Smooth muscle cell of the brain vasculature (primary cell): ENCODE results near the gene OAF.

Experiments
- DNase-seq: peaks from one replicate; pipeline ENCODE4 v3.0.0-alpha.2; 2012; ENCODE audit warnings: low read depth, low spot score

Gene OAF

DNA sequence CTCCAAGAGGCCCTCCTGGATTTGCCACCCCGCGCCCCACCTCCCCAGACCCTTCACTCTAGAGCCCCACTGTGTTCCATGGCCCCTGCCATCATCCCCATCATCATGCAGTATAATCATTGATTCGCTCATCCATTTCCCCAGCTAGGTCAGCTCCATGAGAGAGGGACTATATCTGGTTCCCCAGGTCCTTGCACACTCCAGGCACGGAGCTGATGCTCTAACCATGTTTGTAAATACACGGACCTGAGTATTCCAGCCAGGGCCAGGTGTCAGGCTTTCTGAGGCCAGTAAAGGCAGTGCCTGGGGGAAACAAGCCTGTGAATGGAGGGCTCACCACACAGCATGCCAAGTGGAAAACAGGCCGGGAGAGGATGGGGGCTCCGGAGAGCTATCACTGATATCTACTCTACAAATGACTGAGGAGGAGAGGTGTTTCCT, 27.1 kb upstream of the OAF start:
- DNase-seq, result no peak

DNA sequence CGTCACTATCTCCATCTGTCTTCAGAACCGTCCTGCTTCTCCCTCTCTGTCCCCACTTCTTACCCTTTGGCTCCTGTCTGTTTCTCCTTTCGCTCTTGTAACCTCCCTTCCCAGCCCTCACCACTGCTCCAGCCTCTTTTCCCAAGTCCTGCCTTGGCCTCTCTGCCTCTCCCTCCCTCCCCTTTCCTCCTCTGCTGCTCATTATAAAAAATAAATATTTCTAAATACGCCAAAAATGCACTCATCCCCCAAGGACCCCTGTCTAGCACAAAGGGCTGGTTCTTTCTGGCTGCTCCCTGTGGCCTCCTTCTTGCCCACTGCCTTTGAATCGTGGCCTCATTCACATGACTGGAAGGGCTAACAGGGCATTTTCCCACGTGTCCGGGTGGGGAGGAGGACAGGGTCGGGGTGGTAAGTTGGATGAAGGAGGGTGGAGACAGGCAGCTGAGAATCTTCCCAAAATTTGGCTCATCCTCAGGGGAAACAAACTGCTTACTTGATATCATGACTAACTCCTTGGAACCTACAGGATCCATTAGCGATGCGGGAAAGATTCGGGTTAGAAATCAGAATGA, 26.4 kb upstream of the OAF start:
- DNase-seq, result no peak

DNA sequence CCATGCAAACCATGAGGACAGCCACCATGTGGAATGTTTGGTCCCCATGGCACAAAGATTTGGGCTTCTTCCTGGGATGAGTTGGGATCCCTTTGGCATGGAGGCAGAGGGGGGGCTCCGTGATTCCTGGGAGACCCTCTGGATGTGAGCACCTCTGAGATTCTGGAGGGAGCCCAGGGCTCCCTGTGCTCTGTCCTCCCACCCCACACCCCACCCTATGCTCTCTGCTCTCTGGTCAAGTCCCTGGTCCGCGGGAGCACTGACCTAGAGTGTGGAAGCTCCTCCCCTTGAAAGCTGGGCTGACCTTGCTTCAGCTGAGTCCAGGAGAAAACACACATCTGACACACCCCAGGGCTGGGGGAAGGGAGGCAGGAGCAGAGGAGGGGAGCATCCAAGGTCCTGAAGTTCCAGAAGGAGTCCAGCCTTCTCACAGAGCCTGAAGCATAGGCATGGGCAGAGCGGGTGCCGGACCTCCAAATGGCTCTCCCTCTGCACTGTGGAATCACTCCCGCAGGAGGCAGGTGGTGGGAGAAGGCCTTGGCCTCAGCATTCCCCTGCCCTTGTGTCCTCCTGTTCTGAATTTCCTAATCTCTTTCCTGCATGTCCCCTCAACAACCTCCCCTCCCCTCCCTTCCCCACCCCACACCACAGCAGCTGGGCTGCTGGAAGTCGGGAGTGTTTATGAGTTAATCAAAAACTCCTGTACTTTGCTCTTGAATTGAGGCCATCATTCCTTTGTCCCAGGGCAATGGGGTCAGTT, 25.7 kb upstream of the OAF start:
- DNase-seq, result no peak

DNA sequence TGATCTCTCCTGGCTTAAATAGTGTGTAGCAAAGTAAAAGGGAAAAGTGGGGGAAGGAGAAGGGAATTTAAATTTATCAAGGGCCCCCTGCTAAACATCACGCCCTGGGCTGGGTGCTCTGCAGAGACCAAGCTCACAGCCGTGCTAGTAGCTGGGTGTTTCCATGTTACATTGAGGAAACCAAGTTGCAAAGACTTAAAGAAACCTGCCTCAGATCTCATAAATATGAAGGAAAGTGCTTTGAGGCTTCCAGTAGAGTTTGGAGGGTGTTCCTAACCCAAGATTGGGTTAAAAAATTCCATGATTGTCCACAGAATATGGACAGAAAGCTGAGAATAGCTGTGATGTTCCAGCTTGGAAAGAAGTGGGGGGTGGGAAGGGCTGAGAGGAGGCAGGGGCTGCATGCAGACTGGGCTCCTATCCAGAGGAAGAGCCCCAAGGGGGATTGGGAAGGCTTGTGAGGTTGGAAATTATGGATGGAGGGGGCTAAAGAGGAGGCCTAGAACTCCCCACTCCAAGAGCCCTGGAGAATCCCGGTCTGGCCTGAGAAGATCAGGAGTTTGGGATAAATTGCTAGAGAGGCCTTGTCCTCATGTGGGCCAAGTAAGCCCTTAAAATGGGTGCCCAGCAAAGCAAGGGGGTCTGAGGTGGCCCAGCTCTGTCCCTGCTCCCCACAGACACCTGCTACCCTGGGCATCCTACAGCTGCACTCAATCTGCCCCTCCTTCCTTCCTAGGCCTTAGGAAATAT, 25.0 kb upstream of the OAF start:
- no peak for DNase-seq

DNA sequence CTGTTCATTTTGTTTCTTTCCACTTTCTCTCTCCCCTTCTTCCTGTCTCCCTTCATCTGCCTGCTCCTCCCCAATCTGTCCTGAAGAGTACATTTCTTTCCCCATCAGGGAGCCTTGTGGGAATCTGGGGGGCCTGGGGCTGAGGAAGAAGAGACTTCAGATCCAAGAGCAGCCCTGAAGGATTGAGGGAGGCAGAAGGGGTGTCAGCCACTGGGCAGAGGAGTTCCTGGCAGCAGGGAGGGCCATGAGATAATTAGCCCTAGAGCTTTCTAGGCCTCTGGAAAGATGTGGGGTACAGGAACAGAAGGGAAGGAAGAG, 24.4 kb upstream of the OAF start:
- no peak for DNase-seq

DNA sequence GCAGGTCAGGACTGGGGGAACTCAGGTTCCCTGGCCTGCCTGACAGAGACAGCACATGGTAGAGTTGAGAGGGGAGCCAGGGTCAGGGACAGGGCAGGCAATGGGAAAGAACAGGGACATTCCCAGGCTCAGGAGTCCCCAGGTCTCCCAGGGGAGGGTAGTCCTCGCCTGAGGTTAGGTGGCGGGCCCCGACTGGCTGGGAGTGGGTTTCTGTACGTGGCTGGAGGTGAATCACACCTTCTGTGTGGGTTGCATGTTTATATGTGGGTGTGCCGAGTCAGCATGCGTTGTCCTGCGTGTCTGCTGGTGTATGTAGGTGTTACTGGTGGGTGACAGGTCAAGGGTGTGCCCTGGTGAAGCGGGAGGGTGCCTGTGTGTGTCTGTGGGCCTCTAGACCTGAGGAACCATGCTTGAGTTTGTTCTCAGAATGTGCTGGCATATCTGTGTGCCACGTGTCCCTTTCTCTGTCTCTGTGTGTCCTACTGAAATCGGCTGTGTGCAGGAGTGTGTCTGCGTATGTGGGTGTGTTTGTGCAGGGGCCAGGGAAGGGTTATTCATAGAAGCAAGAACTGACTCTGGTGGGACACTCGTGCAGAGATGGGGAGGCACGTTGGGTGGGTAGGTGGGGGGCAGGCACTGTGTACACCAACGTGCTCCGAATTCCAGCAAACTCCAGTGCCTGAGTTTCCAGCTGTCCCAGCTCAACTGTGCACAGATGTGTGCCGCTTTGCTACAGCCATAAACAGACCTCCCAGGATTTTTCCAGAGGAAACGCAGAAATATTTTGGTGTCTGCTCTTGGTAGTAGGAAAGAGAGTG, 23.8 kb upstream of the OAF start:
- DNase-seq, result no peak

DNA sequence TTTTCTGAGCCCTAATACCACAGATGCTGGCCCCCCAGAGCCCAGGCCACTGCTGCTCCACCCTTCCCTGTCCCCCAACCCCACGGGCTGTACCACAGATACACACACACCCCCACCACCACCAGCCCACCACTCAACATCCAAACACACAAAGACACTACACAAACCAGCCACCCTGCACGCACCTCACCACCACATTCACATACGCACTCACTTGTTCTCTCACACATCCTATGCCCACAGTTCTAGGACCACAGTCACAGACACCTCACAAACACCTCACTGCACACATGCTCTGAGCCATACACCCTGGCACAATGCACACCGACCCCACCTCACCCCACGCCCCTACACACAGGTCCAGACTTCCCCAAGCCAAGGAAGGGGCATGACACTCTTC, 22.5 kb upstream of the OAF start:
- DNase-seq, result no peak

DNA sequence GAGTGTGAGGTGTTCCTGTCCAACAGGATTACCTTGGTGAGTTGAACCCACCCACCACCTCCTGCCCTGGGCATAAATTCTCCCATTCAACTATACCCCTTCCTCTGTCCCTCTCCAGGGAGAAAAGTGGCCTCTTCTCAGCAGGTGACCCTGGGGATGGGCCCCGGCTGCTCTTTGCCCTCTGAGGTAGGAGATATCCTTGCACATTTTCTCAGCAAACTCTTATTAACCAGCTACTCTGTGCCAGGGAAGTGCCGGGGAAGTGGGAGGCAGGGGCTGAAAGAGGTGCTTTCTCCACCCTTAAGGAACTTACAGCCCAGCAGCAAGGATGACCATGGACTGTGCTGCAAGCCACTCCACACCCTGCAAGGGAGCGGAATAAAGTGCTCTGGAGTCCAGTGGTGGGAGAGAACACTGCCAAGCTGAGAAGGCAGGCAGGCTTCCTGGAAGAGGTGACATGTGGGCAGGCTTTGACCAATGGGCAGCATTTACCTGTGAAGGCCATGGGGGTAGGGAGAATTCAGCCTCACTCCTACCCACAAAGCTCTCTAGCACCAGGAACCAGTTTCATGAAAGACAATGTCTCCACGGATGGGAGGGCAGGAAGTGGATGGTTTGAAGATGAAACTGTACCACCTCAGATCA, 21.9 kb upstream of the OAF start:
- no peak for DNase-seq

DNA sequence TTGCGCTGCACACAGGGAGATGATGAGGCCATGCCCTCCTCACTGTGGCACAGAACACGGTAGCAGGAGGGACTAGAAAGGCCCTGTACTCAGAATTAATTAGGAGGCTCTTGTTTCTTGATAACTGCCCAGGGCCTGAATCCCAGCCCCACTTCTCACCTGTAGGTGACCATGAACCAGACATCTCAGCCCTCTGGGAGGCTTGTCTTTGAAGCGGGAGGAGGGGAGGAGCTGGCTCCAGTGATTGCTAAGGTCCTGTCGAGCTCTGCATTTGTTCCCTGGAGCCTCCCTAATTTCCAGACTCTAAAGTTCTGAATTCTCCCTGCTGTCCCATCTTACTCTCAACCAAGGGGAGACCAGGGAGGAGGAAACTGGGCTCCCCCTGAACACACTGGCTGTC, 19.8 kb upstream of the OAF start:
- no peak for DNase-seq

DNA sequence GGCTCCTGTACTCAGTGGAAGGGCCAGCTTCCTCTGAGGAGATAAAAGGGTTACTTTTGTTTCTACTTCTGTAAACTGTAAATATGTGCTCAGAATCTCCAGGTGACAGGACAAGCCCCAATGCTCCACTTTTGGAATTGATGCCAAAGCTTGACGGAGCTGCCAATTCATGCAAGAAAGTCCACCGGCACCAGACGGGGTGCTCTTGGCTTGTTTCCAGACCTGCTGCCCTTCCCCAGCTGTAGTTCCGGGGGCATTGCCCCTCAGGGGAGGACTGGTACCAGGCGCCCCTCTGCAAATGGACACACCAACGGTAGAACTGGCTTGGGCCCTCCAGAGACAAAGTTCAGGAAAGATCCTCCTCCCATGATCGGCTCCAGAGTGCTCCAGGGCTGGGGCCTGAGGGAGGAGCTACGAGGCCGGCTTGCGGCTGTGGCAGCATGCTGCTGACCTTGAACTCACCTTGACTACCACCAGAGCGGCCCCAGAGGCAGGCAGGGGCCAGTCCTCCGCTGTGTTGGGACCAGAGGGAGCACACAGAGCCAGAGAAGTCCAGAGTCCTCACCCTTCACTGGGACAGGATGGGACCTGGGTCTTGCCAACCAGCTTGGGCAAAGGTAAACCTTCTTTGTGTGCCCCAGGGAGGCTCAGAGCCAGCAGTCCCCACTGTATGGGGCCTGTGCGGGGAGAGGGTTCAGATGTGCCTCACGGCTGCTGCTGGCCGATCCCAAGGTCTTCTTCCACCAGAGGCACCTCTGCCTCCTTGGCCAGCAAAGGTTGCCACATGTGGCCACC, 17.8 kb upstream of the OAF start:
- DNase-seq, result no peak

DNA sequence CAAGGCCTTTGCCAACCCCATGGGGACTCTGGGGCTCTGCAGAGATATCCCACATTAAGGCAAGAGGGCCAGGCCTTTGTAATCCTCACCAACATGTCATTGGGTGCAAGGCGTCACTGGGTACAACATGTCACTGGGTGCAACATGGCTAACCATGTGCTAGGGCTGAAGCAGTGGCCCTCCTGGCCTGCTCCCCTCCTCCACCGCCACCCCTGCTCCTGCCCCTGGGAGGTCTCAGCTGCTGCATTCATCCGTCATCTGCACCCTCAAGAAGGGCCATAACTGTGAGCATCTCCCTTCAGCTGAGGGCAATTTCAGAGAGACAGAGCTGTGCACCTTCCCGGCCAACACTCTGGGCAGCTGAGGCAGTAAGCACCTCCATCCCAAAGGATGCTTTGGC, 16.7 kb upstream of the OAF start:
- DNase-seq, result no peak

DNA sequence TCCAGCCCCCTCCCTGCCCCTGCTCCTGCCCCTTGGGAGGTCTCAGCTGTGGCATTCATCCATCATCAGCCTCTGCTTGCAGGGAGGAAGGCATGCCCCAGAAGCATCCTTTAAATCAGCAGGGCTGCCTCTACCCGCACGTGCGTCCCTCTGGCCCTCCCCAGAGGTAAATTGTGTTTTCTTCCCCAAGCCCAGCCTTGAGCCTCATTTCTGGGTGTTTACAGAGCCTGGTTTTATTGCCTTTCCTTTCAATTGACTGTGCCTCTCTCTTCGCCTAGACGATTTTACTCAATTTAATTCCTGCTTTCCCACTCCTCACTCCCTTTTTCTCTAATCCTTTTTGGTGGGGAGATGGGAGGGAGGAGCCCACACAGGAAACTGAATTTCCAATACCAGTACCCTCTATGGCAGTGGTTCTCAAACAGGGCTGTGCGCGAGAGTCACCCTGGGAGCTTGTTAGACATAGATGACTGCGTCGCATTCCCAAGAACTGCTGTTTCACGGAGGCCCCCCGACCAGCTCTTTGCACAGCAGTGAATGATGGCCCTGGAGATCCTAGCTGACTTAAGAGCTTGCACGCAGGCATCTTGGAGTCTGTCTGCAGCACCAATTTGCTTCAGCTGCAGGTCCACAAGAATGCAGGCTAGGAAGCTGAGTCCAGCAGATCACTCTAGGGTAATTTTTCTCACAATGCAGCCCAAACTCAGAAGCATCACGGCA, 15.1 kb upstream of the OAF start:
- no peak for DNase-seq

DNA sequence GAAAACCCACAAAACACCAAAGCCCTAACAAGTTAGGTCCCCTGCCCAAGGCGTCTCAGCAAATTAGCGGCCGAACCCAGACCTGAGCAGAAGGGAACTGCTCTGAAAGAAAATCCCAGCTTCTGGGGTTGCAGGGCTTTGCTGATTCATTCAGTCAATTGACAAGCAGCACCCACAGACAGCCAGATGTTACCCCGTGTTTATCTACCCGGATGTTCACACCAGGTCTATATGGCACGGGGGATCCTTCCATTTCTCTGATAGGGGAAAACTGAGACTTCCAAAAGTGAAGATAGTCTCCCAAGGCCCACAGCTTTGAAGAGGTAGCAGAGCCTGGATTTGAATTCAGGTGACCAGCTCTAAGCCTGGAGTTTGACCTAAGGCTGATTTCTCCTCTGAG, 14.0 kb upstream of the OAF start:
- no peak for DNase-seq

DNA sequence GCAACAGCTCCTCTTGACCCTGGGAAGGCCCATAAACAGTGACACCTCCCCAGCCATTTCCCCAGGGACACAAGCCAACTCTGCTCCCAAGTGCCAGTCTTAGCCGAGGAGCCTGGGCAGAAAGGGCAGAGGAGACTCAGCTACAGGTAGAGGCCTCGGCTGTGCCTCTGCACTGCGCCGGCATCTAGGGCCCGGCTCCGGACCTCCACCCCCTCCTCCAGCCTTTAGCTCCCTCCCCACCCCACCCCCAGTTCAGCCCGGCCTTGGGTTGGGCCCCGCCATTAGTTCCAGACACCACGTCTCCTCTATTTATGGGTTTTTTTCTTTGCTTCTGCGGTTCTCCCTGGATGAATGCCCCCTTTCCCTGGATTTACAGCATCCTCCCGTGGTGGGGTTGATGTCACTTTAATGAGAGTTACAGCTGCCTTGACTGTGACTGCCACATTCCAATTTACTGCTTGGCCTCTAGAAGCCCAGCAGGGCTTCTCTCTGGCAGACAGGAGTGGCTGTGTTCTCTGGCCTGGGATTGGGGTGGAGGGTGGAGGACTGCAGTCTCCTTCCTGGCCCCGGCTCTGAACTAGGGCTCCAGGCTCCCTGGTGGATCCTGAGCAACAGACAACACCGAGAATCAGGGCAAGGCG, 13.5 kb upstream of the OAF start:
- DNase-seq, result no peak

DNA sequence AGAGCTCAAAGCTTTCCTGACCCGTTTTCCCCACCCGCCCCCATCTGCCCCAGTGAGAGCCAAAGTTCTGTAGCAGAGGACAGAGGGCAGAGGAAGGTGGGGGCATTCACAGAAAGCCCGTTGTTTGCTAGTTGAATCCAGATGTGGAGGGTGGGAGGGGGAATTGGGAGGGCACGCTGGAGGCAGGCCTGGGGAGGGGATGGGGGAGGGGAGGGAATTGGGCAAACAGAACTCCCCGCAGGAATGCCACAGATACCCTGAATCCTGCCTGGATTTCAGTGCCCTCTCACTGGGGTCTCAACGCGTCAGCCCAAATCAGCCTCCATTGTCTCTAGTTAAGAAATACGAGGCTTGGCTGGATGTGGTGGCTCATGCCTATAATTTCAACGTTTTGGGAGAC, 12.9 kb upstream of the OAF start:
- no peak for DNase-seq

DNA sequence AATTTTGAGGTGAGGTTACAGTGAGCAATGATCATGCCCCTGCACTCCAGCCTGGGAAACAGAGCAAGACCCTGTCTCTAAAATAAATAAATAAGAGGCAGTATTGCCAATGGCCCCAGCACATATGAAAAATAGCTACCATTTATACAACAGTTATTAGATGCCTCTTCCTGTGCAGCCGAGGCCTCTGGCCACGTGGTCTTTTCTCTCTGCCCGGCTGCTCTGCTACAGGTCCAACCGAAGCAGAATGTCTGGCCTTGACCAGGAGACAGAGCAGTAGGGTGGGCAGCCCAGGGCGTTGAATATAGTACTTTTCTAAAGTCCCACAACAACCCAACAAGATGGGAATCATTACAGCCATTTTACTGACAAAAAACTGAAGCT, 12.4 kb upstream of the OAF start:
- DNase-seq, result no peak

DNA sequence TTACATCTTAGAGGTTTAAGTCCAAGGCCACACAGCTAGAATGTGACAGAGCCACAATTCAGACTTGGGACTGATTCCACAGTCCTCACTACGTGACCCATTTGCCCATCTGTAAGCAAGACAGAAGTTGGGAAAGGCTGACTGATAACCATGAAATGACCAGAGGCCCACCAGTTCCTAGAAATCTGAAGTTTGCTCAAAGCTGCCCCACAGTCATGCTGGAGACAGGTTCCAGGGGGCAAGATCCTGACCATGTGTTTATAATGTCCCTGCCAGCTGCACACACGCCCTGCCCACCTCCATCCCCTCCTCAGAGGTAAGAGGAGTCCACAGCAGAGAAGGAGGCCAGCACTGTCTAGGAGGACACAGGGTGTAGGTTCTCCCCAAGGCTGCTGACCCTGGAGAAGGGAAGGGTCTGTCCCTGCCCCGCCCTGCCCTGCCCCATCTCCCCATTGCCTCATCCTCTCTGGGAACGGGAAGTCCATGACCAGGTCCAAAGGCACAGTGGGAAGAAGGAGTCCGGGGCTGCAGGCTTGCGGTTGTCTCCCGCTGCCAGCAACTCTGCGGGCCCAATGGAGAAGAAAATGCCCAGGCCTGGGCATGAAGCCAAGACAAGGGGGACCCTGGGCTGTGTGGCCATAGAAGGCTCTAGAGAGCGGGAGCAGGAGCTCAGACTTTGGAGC, 11.9 kb upstream of the OAF start:
- DNase-seq, result no peak

DNA sequence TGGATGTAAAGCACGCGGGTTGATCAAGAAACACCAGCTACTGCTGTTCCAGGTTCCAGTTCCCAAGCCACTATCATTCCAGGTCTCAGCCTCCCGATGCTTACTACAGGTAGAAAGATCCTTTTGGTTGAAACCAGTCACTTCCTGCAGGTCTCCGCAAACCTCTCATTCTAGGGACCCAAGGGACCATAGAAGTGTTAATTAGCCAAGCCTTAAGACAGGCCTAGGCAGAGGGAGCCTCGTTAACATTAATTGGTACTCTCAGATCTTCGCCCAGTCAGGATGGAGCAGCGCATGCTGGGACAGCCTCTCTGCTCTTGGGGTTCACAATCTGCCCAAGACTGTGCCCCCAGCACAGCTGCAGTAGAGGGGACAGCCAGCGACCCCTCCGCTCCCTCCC, 11.2 kb upstream of the OAF start:
- no peak for DNase-seq

DNA sequence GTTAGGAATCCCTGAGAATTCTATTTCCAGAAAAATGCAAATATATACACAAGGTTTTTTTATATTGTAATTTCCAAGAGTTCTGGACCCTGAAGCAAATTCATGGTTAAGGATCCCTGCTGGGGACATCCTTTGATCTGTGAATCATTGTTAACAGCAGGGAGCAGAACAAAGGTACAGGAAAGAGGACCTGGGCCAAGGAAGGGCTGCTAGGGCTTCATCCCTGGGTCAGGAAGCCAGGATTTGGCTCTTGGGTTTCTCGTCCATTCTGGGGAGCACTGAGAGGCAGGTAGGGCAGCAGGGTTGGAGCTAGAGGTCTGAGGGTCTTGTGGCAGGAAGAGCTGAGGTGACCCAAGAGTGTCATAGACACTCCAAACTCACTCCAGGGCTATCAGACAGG, 10.2 kb upstream of the OAF start:
- no peak for DNase-seq
